Thyroid gland (tissue), 4 donors: Measurements from ENCODE around the gene FHIT. TPM values are rescaled to one million over a fixed set of nuclear protein-coding genes. Genes with fewer than 3 reads are reported as not detected.

ENCODE experiments used
- DNase-seq, 2 donors: peaks; one replicate each; pipeline ENCODE4 v3.0.0-alpha.2; 2019
- H3K27ac ChIP-seq, 3 donors: fragments of 200-600 bp; sonication (generic); 1 replicate in 2 of 3; 2 replicates in 1 of 3; pipeline ENCODE4 v1.5.1; 2016 to 2019; ENCODE audit warnings: mild to moderate bottlenecking in 1 of 3, moderate library complexity in 1 of 3
- H3K27me3 ChIP-seq: fragments of 200-600 bp; sonication (generic); one replicate; pipeline ENCODE4 v1.5.1; 2019
- H3K36me3 ChIP-seq, 2 donors: fragments of 200-600 bp; sonication (generic); one replicate each; pipeline ENCODE4 v1.5.1; 2016 to 2019
- H3K4me1 ChIP-seq, 2 donors: fragments of 200-600 bp; sonication (generic); one replicate each; pipeline ENCODE4 v1.5.1; 2017 to 2019
- H3K4me3 ChIP-seq, 3 donors: fragments of 200-600 bp; sonication (generic); replicated peaks in 1 of 3; 1 replicate in 2 of 3; 2 replicates in 1 of 3; pipeline ENCODE4 v1.5.1; 2016; ENCODE audit warnings: mild to moderate bottlenecking in 1 of 3
- H3K9me3 ChIP-seq: fragments of 200-600 bp; sonication (generic); one replicate; pipeline ENCODE4 v1.5.1; 2017
- POLR2A ChIP-seq, 2 donors: fragments of 450-650 bp; IDR thresholded peaks; one replicate each; pipeline ENCODE4 v1.6.1; 2017; ENCODE audit warnings: antibody characterized with exemption in 2 of 2, mild to moderate bottlenecking in 2 of 2, moderate library complexity in 1 of 2
- WGBS, 2 donors: methylation state at CpG; one replicate each; pipeline ENCODE4 v1.1.5; 2017; 5-methylcytosine and 5-hydroxymethylcytosine counted together
- intact Hi-C: fragments of 100-400 bp; cut with DNase I; formaldehyde crosslinking; loops from one replicate; pipeline ENCODE4 v1.15.1; 2023
- total RNA-seq, 4 donors: library from RNA; depleted of rRNA; stranded (reverse); fragments of >200 nt; gene quantifications; one replicate each; pipeline ENCODE4 v1.2.3, GENCODE V29; 2016
- TF ChIP-seq, protein P1 (sequence below), 6 experiments: fragments of 200-600 bp in 3 of 6; fragments of 450-650 bp in 3 of 6; sonication (generic) in 3 of 6; IDR thresholded peaks; one replicate each; pipeline ENCODE4 v1.5.1; 2016 to 2019; ENCODE audit warnings: antibody characterized with exemption in 6 of 6, mild to moderate bottlenecking in 2 of 6, inconsistent platforms in 1 of 6, moderate library complexity in 1 of 6

The FHIT gene
- total RNA-seq, 4 donors from 2014 or later = 12.2 to 18.9 (median 16.2) TPM

DNA sequence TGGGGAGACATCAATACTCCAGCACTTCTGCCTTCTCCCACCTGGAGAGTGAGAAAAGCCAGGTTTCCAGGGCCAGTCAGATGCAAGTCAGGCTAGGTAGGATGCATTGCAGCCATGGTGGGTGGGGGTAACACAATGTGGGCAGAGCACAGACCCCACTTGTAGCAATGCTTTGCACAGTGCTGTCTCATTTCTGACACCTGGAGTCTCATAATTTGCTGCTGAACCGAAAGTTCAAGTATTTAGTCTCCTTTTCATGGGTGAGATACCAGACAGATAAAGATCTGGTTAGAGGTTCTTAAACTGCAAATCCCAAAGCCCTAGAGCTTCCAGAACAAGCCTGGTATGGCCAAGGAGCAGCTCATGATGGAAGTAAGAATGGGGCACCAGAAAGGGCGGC is 1321.1 kb downstream of the FHIT start:
- TF ChIP-seq POLR2A (IDR thresholded peaks at IDR 0.05) = no peak
- TF ChIP-seq, protein P1, sequence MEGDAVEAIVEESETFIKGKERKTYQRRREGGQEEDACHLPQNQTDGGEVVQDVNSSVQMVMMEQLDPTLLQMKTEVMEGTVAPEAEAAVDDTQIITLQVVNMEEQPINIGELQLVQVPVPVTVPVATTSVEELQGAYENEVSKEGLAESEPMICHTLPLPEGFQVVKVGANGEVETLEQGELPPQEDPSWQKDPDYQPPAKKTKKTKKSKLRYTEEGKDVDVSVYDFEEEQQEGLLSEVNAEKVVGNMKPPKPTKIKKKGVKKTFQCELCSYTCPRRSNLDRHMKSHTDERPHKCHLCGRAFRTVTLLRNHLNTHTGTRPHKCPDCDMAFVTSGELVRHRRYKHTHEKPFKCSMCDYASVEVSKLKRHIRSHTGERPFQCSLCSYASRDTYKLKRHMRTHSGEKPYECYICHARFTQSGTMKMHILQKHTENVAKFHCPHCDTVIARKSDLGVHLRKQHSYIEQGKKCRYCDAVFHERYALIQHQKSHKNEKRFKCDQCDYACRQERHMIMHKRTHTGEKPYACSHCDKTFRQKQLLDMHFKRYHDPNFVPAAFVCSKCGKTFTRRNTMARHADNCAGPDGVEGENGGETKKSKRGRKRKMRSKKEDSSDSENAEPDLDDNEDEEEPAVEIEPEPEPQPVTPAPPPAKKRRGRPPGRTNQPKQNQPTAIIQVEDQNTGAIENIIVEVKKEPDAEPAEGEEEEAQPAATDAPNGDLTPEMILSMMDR (IDR thresholded peaks at IDR 0.05) = no peak
- Histone ChIP-seq H3K36me3 (no peaks in the 10 kb centered on the region), H3K27me3 (no peaks in the 10 kb centered on the region), H3K4me1 (no peaks in the 10 kb centered on the region), H3K27ac (no peak overlapping the region), H3K9me3 (no peaks in the 10 kb centered on the region), H3K4me3 (no peak overlapping the region)
- intact Hi-C loops = no loop called here
- no peak for DNase-seq
- 77 to 85% methylated on average over 2 of the region's 2 CpGs for WGBS, 2 donors

DNA sequence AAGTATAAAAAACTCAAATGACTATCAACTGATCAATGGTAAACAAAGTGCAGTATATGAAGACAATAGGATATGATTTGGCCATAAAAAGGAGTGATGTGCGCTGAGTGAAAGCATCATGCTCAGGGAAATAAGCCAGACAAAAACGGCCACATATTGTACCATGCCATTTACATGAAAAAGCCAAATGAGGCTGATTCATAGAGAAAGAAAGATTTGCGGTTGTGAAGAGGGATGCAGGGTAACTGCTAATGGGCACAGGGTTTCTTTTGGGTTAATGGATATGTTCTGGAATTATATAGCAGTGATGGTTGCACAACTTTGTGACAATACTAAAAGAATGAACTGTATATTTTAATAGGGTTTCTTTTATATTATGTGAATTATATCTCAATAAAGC is 1324.2 kb downstream of the FHIT start:
- intact Hi-C loops = loop anchor here (10.0 kb wide), 1 partner anchor 1228 kb away; no protein-coding TSS in a partner anchor
- 93 to 94% methylated on average over 3 of the region's 3 CpGs for WGBS, 2 donors
- Histone ChIP-seq H3K27ac (no peak overlapping the region), H3K4me3 (no peak overlapping the region), H3K27me3 (no peaks in the 10 kb centered on the region), H3K4me1 (no peaks in the 10 kb centered on the region), H3K9me3 (no peaks in the 10 kb centered on the region), H3K36me3 (no peaks in the 10 kb centered on the region)
- TF ChIP-seq, protein P1 (IDR thresholded peaks at IDR 0.05) = no peak
- no peak for DNase-seq

DNA sequence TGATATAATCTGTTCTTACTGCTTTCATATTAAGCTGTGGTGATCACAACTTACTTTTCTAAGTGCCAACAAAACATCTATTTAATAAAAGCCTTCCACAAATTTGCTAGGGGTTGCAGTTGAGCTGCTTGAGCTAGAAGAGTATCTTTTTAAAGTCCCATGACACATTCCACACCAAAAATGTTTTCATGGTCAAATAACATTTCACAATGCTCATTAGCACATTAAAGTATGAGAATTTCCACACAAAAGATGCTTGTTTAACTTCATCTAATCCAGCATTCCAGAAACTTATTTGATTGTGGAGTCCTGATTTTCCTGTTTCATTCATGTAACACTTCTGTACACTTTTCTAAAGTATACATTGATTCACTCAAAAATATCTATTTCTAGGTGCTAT is 1325.3 kb downstream of the FHIT start:
- no peaks in the 10 kb centered on the region for H3K9me3 ChIP-seq
- H3K36me3 ChIP-seq = no peaks in the 10 kb centered on the region
- no peak overlapping the region for H3K4me3 ChIP-seq
- no peak for DNase-seq
- no peak overlapping the region for H3K27ac ChIP-seq
- H3K27me3 ChIP-seq = no peaks in the 10 kb centered on the region
- TF ChIP-seq, protein P1 (IDR thresholded peaks at IDR 0.05) = no peak
- TF ChIP-seq POLR2A (IDR thresholded peaks at IDR 0.05) = no peak
- intact Hi-C loops = loop anchor here (10.0 kb wide), 1 partner anchor 1229 kb away; no protein-coding TSS in a partner anchor
- no peaks in the 10 kb centered on the region for H3K4me1 ChIP-seq

DNA sequence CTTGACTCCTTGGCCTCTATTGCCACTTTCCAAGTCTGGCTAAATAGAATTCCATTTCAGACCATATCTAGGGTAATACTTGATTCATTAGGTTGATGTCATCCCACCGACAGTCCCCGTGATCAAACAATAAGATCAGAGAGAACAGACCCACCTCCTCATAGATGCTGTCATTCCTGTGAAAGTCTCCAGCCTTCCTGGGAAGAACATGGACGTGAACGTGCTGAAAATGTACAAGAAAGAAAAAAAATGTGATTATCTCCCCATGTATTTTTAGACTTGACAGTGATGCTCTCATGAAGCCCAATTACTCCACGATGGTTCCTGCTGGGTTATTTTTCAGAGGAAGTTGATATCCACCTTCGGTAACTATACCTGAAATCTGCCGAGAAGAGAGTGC is 1329.1 kb downstream of the FHIT start:
- Histone ChIP-seq H3K27me3 (no peaks in the 10 kb centered on the region), H3K27ac (no peak overlapping the region), H3K4me1 (no peaks in the 10 kb centered on the region), H3K4me3 (no peak overlapping the region), H3K9me3 (no peaks in the 10 kb centered on the region), H3K36me3 (no peaks in the 10 kb centered on the region)
- intact Hi-C loops = loop anchor here (10.0 kb wide), 1 partner anchor 1233 kb away; no protein-coding TSS in a partner anchor
- DNase-seq = no peak
- TF ChIP-seq, protein P1 (IDR thresholded peaks at IDR 0.05) = no peak
- no peak for TF ChIP-seq POLR2A (IDR thresholded peaks at IDR 0.05)
- 97 to 98% methylated on average over 7 of the region's 7 CpGs for WGBS, 2 donors

DNA sequence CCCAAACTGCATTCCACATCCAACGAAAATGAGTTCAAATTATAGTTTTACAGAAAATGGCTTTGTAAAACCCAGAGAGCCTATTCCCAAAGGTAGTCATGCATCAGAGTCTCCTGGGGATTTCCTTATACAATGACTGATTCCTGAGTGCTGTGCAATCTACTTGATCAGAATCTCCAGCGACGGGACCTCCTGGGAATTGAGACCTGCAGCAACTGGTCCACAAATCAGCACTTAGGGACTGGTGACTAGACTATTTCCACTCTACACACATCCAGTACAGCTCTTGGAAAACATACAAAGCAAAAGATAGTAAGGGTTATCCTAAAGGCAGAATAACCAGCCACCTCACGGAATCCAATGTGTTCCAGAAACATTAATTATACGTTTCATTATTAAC is 1330.4 kb downstream of the FHIT start:
- intact Hi-C loops = loop anchor here (10.0 kb wide), 1 partner anchor 1234 kb away; no protein-coding TSS in a partner anchor
- no peaks in the 10 kb centered on the region for H3K27me3 ChIP-seq
- TF ChIP-seq, protein P1 (IDR thresholded peaks at IDR 0.05) = no peak
- TF ChIP-seq POLR2A (IDR thresholded peaks at IDR 0.05) = no peak

More for the DNA sequence above, 1330.4 kb downstream of the FHIT start:
- Histone ChIP-seq H3K36me3 (no peaks in the 10 kb centered on the region), H3K9me3 (no peaks in the 10 kb centered on the region), H3K4me3 (no peak overlapping the region), H3K4me1 (no peaks in the 10 kb centered on the region), H3K27ac (no peak overlapping the region)
- WGBS, 2 donors = 60 to 67% methylated on average over 5 of the region's 5 CpGs
- peak; percentile 24 to 38 for DNase-seq
